Activated CD4-positive, alpha-beta T cell treated with anti-CD3 and anti-CD28 coated beads, Interleukin-2, amount 50 U/mL, for 24 hours (primary cell): ENCODE data around the gene HCRT.
"Not testable (repeated sequence)": the region's sequence is repeated elsewhere in the genome, so short reads cannot be mapped to it uniquely, and the experiment has no call there.

ENCODE experiments used
- DNase-seq, 2 donors: peaks; one replicate each; pipeline ENCODE4 v3.0.0-alpha.2; 2020; ENCODE audit warnings: low read depth in 1 of 2, low spot score in 1 of 2

The HCRT gene

DNA sequence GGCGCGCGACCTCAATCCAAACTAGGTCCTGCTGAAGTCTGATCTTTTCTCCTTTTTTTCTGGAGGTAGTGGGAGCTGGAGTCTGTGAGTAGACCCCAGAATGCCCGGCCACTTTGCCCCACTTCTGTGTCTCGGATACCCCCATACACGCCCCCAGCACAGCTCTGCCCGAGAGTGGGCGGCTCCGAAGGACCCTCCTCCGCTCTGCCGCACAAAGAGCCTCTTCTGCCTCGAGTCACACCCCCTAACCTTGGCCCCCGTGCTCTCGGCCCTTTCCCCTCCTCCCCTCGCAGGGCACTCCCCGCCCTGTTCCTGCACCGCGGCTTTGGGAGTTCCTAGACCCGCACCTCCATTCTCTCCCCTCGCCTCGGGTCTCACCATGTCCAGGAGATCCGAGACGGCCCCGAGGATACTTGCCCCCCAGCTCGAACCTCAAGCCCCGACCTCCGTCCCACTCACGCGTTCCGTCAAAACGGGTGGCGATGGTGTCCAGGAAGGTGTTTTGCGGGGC lies 4.8 kb downstream of the HCRT start:
- no peak for DNase-seq

DNA sequence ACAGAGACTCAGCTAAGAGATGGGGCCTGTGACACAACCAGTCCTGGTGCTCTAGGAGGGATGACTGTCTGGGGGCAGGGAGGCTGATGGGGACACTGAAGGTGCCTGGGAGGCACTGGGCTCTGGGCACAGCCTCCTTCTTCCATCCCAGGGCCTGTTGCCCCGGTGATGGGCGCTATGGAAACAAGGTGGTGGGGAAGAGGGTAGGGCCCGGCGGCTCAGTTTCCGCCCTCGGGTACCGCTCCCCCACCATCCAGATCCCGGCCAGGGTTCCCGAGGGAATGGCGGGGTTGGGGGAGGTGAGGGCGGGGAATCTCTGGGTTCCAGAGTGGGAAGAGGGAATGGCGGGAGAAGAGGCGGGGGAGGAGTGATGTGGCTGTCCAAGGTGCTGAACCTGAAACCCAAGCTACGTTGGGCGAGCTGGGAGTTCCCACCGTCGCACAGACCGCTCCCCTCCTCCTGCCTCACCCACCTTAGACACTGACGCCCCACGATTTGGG lies 5.3 kb downstream of the HCRT start:
- DNase-seq: no peak

DNA sequence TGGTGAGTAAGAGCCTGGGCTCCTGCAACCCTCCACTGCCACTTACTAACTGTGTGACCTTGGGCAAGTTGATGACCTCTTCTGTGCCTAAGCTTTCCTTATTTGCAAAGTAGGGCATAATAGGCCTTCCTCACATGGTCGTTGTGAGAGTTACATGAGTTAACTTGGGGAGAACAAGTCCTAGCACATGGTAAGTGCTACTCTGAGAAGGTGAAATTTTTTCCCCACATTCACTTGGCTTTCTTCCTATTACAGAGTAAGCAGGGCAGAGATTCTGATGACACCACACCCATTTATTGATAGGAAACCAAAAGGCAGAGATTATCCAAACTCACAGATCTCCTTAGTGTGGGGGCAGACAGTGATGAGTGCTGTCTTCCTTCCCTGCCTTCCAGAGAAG lies 5.9 kb downstream of the HCRT start:
- DNase-seq: no peak

DNA sequence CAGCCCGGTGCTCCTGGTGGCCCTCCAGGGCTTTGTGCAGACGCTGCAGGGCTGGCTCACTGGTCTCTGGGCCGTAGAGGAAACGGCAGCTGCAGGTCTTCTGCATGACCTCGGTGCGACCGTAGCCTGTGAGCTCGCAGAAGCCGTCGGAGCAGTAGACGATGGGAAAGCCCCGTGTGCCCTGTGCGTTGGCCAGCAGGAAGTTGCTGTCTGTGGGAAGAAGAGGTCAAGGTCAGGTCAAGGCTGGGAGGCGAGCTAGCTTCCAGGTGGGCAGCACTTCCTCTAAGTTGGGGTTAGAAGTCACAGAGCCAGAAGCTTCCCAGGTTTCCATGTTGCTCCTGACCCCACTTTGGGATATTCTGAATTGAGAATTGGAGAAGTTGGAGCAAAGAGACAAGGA lies 6.4 kb downstream of the HCRT start:
- DNase-seq: no peak

DNA sequence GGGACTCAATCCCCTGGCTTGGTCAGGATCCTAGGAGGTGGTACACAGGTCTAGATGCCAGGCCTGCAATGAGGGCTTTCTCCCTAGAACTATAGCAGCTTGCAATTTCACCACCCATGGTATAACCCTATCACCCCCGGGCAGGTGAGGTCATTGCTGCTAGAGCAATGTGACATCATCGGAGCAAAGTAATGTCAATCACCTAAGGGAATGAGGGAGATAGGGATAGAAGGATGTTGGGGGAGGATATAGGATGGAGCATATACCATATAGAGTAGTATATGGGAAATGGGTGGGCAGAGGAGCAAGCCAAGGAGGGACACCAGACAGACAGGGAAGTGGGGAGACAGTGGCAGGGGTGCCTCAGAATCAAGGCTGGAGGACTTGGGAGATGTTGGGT lies 7.6 kb downstream of the HCRT start:
- DNase-seq: no peak

DNA sequence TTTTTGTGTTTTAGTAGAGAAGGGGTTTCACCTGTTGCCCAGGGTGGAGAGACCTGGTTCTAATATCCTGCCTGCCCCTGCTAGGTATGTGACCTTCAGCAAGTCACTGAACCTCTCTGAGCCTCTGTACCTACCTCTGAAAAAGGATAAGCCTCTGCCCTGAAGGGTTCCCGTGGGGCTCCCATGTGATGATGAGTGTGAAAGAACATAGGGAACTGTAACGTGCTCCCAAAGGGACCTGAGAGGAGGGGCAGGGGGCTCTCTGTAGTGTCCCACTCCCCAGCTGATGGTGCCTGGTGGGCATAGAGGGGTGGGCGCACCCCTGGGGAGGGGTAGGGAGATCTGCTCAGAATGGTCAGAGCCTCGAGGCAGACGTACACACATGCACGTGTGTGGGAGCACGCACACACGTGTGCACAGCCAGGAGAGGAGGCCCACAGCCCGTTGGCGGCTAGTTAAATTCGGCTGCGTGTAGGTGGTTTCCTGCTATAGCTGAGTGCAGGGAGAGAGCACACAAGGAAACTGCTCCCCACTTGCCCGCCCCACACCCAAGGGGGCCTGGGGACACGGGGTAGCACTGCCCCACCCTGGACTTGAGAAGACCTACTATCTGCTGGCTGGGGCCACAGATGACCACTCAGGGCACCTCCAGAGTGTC lies 11.0 kb downstream of the HCRT start:
- DNase-seq: no peak

DNA sequence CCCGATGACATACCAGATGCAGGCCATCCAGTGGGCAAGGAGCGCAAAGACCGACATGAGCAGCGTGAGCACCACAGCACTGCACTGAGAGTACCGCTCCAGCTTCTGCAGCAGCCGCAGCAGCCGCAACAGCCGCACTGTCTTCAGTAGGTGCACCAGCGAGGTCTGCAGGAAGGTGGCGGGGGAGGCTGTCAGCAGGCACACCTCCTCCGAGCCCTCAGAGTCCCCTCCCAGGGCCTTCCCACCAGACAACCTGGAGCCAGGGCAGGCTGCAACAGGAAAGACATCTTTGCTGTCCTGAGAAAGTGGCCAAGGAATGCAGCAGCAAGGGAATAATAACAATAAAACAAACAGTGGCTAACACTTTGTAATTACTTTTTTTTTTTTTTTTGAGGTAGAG lies 13.4 kb downstream of the HCRT start:
- no peak for DNase-seq

DNA sequence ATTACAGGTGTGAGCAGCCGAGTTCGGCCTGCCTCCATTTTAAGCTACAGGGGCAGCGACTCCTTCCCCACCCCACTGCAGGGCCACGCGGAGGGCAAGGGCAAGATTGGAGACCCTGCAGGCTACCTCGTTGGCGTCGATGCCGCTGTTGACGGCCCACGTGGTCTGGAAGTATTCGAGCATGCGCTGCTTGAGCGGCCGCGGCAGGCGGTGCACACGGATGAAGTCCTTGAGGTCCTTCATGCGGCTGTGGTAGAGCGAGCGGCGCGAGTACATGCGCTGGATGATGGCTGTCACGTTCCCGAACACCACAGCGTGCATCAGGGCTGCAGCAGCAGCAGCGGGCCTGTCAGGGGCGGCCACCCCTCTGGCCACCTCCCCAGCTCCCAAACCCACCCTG lies 15.9 kb downstream of the HCRT start:
- no peak for DNase-seq

DNA sequence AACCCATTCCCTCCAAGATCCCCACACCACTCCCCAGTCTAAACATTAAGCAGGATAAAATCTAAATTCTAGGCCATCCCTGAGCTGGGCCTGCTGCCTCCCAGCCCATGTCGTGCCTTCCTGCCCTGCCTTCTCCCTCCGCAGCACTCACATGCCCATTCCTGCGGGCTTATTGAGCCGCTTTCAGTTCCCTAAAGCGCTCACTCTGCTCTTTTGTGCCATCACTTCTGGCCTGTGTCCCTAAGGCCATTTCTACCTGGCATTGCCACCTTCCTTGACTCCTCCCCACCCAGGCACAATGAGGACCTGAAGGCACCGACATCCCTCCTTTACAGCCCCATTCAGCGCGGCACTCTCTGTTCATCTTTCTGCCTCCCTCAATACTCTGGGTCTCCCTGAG lies 17.4 kb downstream of the HCRT start:
- no peak for DNase-seq

DNA sequence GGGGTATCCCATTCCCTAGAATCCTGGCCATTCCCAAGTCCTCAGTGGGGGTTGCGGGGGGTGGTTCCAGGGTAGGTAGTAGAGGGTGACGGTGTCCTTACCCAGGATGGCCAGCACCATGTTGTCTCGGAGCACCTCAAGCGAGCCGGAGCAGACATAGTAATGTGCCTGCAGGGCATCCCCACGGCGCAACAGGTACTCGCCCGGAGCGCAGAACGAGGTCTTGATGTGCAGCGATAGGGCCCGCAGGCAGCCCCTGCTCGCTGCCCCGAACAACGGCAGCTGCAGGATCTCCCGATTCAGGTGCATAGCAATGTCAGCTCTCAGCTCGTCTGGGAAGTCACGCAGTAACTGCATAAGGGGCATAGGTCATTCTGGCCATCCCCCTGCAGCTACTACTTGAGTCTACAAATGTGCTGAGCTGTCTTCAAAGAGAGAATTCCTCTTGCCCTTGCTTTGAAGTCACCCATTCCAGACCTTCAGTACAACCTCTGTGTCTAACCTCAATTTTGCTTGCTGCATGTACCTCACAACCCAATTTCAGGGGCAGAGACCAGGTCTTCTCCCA lies 19.0 kb downstream of the HCRT start:
- no peak for DNase-seq

DNA sequence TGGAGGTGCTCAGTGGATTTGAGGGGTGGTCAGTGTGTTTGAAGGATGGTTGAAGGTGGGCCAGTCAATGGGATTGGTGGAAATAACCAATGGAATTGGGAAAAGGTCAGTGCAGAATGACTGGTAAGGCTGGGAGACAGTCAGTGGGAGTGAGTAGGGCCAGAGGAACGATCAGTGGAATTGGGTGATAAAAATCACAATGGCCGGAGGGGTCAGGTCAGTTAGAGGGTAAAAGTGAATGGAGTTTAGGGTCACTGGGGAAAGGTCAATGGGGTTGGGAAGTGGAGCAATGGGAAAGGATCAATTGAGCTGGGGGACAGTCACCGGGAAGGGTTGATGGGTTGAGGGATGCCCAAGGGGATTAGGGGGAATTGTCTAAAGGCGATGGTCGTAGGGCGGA lies 19.5 kb downstream of the HCRT start:
- no peak for DNase-seq

DNA sequence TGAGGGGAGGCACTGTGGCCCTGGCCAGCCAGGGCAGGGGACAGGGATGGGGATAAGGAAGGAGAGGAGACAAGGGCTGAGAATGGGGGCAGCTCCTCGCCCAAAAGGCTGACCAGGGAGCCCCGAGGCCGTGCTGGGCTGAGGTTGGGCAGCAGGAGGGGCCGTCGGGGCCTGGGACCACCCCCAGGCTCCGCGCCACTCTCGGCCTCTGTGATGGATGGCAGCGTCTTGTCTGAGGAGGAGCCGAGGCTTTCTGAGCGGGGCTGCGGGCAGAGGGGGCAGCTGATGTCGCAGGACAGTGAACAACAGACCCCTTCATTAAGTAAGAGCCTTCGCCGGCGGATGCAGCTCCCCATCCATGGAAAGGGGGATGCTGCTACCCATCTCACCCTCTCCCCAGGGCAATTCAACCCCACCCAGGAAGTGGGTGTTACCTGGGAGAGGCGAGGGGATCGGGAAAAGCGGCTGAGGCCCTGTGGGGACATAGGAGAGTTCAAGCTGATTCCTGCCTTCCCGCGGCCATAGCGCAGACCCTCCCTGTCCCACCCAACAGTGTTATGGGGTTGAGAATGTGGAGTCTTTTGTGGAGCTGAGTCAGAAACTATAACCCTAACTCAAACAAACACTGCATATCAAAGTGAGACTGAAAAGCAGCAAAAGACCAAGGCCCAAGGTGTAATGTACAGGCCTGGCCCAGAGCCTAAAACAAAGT lies 21.4 kb downstream of the HCRT start:
- DNase-seq: no peak

DNA sequence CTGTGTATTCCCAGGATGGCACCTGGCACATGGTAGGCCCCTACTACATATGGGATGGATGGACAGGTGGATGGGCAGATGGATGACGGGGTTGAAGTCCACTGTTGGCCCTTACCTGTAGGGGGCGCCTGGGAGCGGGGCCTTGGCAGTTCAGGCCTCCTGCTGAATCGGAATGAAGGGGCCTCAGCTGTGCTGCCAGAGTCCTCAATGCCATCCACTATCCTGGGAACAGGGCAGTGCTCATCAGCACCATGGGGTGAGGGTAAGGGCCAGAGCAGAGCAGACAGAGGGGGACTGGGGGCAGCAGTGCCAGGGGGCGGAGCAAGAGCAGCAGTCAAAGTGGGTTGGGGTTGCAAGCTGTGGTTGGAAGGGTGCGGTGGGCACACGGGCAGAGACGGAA lies 22.1 kb downstream of the HCRT start:
- DNase-seq: no peak

DNA sequence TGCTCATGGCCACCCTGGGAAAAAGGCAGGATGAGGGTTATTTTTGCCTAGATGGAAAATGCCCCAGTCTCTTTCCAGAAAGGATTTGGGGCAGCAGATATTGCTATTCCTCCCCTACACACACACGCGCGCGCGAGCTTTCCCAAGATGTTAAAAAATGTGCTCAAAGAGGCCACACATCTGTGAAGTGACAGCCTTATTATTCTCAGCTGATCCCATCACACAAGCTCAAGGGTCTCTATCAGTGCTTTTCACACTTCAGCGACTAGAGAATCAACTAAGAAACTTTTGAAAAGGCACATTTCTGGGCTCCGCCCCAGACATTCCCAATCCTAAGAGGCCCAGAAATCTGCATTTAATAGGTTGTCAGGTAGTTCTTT lies 24.7 kb downstream of the HCRT start:
- no peak for DNase-seq

DNA sequence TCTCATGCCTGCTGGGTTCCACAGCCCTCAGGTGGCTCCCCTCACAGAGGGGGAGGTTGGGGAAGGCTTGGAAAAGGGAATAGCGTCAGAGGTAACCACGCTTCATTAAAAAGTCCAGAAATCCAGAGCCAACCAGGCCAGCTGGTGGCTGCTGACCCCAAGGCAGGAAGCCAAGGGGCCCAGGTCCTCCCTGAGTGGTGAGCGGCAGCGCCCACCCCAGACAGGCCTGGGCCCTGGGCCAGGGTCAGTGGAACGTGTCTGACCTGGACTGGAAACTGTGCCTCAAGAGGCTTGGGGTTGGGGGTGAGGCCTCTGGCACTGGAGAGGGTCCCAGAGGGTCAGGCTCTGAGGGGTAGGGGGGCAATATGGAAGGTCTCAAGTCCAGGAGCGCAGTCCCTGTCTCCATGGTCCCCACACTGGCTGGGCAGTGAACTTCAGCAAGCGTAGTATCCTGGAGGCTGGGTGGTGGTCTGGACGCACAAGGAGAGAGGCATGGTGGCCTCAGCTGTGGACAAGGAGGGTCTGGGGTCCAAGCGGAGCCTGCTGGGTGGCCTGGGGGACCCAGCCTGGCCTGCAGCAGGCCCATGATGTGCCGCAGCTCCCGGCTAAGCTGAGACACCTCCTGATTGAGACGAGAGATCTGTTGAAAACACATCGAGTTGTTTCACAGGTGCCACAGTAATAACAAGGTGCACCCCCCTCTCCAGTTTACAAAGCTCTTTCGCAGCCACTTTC lies 25.3 kb downstream of the HCRT start:
- no peak for DNase-seq

DNA sequence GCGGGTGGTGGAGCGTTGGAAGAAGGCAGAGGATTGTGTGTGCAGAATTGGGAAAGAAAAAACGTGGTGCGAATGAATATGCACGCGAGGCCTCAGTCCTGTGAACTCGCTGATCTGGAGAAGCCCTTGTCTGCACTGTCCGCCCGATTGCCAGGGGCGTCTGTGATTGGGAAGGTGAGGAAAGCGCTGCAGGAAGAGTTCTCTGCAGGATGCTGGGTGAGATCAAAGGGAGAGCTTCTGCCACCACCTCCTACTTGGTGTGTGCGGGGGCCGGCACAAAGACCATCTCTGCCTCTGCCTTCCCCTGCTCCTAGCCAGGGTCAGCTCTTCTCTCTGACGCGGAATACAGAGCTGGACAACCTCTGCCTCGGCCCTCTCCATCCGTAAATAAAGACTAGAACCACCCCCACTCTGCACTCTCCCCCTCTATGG lies 29.6 kb downstream of the HCRT start:
- no peak for DNase-seq

DNA sequence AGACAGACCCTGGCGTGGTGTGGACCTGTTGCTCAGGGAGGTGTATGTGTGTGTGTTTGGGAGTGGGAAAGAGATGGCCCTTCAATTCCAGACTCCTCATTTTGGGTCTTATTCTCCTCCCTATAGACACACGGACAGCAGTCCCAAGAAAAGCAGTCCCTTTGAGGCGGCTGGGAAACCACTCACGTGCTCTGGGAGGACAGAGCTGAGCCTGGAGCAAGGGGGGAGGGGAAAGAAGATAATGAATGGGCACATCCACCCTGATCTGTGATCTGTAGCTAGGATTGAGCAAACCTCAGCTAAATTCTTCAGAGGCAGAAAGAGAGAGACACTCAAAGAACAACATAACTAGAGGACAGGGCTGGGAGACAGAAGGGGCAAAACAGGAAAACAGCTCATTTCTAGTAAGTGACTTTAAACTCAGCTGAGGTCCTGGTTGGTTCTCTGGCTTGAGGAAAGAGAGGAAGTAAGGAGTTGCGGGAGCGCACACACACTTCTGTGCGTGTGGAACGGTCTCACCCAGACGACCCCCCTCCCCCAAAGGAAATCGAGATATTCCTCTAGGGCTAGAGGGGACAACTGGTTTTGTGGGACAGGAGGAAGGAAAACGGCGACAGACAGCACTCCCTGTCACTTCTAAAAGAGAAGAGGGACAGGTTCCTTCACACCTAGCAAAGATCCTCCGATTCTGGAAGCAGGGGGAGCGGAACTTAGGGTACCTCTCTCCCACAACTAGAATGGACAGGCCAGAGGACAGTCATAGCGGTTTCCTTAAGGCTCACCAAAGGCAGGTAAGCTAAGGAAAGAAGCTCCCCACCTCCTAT lies 31.1 kb downstream of the HCRT start:
- no peak for DNase-seq

DNA sequence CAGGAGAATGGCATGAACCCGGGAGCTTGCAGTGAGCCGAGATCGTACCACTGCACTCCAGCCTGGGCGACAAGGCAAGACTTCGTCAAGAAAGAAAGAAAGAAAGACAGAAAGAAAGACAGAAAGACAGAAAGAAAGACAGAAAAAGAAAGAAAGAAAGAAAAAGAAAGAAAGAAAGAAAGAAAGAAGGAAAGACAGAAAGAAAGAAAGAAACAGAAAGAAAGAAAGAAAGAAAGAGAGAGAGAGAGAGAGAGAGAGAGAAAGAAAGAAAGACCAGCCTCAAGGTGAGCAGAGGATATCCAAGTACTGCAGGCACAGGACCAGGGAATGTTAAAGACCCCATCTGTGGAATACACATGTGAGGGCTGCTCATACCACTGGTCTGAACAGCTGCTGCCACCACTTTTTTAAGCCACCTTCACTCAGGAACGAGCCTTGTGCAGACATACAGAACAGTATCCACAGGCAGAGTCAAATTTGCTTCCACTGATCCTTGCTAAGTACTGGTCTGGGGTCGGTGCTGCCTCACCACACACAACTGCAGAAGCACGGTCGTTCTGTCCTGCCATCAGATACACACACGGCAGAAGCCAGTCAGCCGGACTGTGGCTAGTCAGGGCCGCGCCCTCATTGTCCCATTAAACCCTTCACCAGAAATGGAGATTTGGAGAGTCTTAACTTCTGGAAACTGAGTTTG lies 38.2 kb downstream of the HCRT start:
- DNase-seq: no peak

DNA sequence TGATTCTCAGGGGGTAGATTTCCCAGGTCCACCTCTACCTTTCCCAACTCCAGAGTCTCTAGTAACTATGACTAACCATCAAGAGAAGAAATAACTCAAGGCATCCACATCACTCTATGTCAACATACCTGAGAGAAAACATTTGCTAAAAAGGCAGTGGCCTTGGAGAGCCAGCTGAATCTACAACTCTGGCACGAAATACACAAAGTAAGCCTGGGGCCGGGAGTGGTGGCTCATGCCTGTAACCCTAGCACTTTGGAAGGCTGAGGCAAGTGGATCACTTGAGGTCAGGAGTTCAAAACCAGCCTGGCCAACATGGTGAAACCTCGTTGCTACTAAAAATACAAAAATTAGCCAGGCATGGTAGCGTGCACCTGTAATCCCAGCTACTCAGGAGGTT lies 42.1 kb downstream of the HCRT start:
- DNase-seq: not testable (repeated sequence)

DNA sequence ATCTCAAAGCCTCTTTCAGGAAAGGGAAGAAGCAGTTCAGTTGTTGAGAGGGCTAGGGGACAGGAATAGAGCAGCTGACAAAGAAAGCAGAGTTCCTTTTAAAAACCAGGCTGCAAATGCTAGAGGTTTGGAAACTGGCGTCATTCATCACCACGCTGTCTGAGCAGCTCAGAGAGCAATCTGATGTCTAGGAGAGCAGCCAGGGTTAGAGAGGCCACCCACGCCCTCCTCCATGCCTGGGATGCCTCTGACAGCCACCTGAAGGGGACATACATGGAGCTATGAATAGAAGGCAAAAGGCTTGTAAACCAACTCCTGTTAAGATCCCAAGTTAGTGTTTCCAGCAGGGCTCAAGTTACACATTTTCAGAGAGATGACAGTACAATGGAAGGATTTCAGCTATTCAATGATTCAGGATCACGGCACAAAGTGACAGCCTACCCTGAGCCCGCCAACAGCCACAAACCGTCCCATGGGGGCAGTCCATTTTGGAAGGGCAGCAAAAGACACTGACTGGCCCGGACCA lies 42.8 kb downstream of the HCRT start:
- no peak for DNase-seq
